A549 treated with ZK216348 at 1 μM for 4 hours (cell line): ENCODE data around the gene CORO1C. TPM values are rescaled to one million over a fixed set of nuclear protein-coding genes. Genes with fewer than 3 reads are reported as not detected.

Experiments
- total RNA-seq: library from RNA; stranded (reverse); fragments of 200-300 nt; extraction: Qiagen RNA extraction; gene quantifications from 5 replicates; pipeline ENCODE4 v1.2.3, GENCODE V29; 2022; ENCODE audit warnings: low read depth

Gene CORO1C
- 142 to 199 TPM (median 174 TPM) in 5 replicates for total RNA-seq

GRCh38 chr12:108731105-108731865 is at the start of gene CORO1C:
TSS of gene CORO1C (minus strand) at chr12:108731518. CDS start at chr12:108701318, 30,200 bp downstream.

GRCh38 chr12:108633534-108634248 is 97.6 kb downstream of the CORO1C start, which contains the start of gene SELPLG:
TSS of gene SELPLG (minus strand) at chr12:108633894. CDS start at chr12:108624307, 9,587 bp downstream.

GRCh38 chr12:108597559-108598471 is 133.5 kb downstream of the CORO1C start, which contains the start of gene TMEM119:
TSS of gene TMEM119 (minus strand) at chr12:108598084. CDS start at chr12:108592383, 5,701 bp downstream.

Other genes starting within 250 kb of the CORO1C start
- 2.1 to 3.8 TPM (median 2.9 TPM) in 5 replicates for gene FICD, start 216.2 kb downstream of the CORO1C start, total RNA-seq
- 39.3 to 44.5 TPM (median 40.6 TPM) in 5 replicates for gene SART3, start 170.3 kb downstream of the CORO1C start, total RNA-seq
- 85.2 to 101 TPM (median 91.7 TPM) in 5 replicates for gene ISCU, start 168.9 kb downstream of the CORO1C start, total RNA-seq
- 0.17 TPM in 1 of 5 replicates, not detected in the others for gene TMEM119, start 133.4 kb downstream of the CORO1C start, total RNA-seq
- gene SELPLG, start 97.6 kb downstream of the CORO1C start, total RNA-seq: 0.57 to 1.7 TPM (median 1.1 TPM) in 5 replicates
- 12.4 to 25.8 TPM (median 21.4 TPM) in 5 replicates for gene SSH1, start 126.1 kb upstream of the CORO1C start, total RNA-seq
- not detected in 5 replicates for gene DAO, start 148.6 kb upstream of the CORO1C start, total RNA-seq